ENCODE measurements around the gene STX11.

GRCh38 chr6:144141470-144141869 is 8.8 kb upstream of the STX11 start:
- TF ChIP-seq EP300 (IDR thresholded peaks at IDR 0.05) = no peak
- no peak for TF ChIP-seq POLR2A (IDR thresholded peaks at IDR 0.05)
